ENCODE data around the gene FHIT. TPM values are rescaled to one million over a fixed set of nuclear protein-coding genes. Genes with fewer than 3 reads are reported as not detected.

Gene FHIT
- polyA plus RNA-seq, 1 experiment = 0.11 TPM

DNA sequence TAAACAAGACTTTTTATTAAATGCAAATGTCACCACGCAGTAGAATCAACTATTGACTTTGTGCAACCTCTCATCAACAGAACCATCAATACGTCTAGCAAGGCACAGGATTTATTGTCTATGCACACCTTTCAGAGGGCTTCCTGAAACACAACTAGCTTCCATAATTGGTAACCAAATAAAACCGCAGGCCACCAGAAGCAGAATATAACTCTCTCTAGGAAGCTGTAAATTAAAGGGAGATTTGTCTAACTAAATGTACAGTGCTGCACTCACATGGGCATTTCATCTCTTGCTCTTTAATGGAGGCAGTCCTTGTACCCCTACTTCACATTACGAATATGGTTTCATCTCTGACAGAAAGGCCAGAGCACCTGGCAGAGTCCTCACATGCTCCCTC, 93.0 kb downstream of the FHIT start:
- TF ChIP-seq, protein P1, sequence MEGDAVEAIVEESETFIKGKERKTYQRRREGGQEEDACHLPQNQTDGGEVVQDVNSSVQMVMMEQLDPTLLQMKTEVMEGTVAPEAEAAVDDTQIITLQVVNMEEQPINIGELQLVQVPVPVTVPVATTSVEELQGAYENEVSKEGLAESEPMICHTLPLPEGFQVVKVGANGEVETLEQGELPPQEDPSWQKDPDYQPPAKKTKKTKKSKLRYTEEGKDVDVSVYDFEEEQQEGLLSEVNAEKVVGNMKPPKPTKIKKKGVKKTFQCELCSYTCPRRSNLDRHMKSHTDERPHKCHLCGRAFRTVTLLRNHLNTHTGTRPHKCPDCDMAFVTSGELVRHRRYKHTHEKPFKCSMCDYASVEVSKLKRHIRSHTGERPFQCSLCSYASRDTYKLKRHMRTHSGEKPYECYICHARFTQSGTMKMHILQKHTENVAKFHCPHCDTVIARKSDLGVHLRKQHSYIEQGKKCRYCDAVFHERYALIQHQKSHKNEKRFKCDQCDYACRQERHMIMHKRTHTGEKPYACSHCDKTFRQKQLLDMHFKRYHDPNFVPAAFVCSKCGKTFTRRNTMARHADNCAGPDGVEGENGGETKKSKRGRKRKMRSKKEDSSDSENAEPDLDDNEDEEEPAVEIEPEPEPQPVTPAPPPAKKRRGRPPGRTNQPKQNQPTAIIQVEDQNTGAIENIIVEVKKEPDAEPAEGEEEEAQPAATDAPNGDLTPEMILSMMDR (IDR thresholded peaks at IDR 0.05; ENCODE audit: insufficient read depth, low read depth, low read length) = no peak
- Histone ChIP-seq H3K4me3 (ENCODE audit: low read depth, low read length) (no peak overlapping the region), H3K27me3 (ENCODE audit: control insufficient read depth, insufficient read depth, low read length) (no peaks in the 10 kb centered on the region), H3K36me3 (ENCODE audit: control insufficient read depth, insufficient read depth, low read length) (no peaks in the 10 kb centered on the region)
- ChIA-PET CTCF (no interaction called here), POLR2A (no interaction called here)
- no peak for DNase-seq (ENCODE audit: low read depth)

DNA sequence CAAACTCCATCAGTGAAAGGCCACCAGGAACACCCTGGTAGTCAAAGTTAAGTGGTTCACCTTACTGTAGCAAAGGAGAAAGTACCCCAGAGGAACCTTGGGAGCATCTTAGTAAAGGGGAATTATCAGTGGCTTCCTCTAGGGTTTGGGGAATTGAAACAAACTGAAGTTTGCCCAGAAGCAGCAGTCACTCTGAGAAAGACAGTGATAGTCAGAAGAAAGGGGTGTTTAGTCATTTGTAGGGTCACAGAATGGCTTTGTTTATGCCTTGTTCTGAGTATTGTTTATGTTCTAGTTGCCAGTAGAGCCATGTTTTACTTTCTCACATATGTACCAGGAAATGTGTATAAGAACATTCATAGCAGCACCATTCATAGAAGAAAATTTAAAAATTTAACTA, 93.8 kb downstream of the FHIT start:
- TF ChIP-seq, protein P1 (IDR thresholded peaks at IDR 0.05; ENCODE audit: insufficient read depth, low read depth, low read length) = no peak
- Histone ChIP-seq H3K27me3 (ENCODE audit: control insufficient read depth, insufficient read depth, low read length) (no peaks in the 10 kb centered on the region), H3K36me3 (ENCODE audit: control insufficient read depth, insufficient read depth, low read length) (no peaks in the 10 kb centered on the region), H3K4me3 (ENCODE audit: low read depth, low read length) (no peak overlapping the region)
- POLR2A ChIA-PET = no interaction called here
- no peak for DNase-seq (ENCODE audit: low read depth)
- CTCF ChIA-PET = no interaction called here

DNA sequence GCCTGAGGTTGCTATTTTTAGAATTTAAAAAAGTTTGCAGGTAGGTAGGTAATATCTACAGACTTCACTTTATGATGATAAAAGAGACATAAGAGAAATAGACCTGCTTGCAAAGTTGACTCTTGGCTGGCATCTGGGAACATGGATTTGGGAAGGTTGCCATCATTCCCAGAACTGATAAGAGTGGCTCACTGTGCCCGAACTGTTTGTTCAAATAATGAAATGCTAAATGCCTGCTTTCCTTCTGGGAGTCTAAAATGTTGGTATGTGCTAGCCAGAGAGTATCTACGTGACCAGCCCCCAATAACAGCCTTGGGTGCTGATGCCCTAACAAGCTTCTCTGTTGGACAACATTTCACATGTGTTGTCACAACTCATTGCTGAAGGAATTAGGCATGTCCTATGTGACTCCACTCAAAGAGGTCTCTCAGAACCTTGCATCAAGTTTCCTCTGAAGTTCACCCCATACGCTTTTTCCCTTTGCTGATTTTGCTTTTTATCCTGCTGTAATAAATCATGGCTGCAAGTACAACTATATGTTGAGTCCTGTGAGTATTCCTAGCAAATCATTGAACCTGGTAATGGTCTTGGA, 95.5 kb downstream of the FHIT start:
- Histone ChIP-seq H3K27me3 (ENCODE audit: control insufficient read depth, insufficient read depth, low read length) (no peaks in the 10 kb centered on the region), H3K36me3 (ENCODE audit: control insufficient read depth, insufficient read depth, low read length) (no peaks in the 10 kb centered on the region), H3K4me3 (ENCODE audit: low read depth, low read length) (no peak overlapping the region)
- CTCF ChIA-PET = no interaction called here
- TF ChIP-seq, protein P1 (IDR thresholded peaks at IDR 0.05; ENCODE audit: insufficient read depth, low read depth, low read length) = no peak
- POLR2A ChIA-PET = no interaction called here
- no peak for DNase-seq (ENCODE audit: low read depth)

DNA sequence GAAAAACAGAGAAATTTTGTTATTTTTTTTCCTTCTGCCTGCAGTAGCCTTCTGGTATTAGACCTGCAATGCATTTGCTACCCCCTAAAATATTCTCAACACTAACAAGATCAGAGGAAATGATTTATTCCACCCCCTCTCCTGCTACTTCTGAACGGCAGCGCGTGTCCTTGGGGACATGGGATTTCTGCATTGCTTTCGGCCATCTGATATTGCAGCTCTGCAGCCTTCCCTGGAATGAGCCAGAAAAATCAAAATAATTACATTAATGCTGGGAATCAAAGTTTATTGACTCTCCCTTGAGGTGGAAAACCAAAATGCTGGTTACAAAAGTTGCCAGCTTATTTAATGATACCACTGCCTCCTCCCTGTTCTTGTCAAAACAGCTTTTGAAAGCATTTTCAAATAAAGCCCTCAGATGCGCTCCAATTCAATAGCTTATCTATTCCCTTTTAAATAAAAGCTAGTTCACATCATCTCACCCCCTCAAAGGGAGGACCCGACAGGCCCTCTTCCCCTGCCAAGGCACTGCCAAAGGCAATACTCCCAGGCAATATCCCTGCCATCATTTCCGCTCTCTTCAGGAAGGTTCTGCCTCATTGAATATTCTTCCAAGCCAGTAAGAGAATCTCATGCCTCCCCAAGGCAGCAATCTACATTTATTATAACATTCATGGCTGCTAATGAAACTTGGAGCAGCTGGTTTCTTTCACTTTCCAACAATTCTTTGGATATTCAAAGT, 96.6 kb downstream of the FHIT start:
- TF ChIP-seq, protein P1 (IDR thresholded peaks at IDR 0.05; ENCODE audit: insufficient read depth, low read depth, low read length) = no peak
- H3K36me3 ChIP-seq (ENCODE audit: control insufficient read depth, insufficient read depth, low read length) = no peaks in the 10 kb centered on the region
- H3K27me3 ChIP-seq (ENCODE audit: control insufficient read depth, insufficient read depth, low read length) = no peaks in the 10 kb centered on the region
- ChIA-PET CTCF (no interaction called here), POLR2A (no interaction called here)
- no peak for DNase-seq (ENCODE audit: low read depth)
- no peak overlapping the region for H3K4me3 ChIP-seq (ENCODE audit: low read depth, low read length)

DNA sequence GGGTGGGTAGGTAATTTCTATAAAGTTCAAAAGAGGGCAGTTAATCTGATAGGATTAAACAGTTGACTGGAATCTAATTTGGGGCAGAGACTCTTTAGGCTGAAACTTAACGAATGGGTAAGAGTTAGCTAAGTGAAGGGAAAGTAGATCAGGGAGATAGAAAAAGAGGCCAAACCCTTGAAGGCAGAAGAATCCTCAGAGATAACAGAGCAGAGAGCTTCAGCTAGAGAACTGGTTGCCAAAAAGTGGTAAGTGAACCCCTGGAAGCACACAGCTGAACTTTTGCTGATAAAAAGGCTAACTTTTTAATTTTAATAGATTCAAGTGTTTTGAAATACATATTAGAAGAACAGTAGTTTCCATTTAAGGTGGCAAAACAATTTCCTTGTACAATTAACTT, 99.2 kb downstream of the FHIT start:
- no peak for DNase-seq (ENCODE audit: low read depth)
- no peak overlapping the region for H3K4me3 ChIP-seq (ENCODE audit: low read depth, low read length)
- no peaks in the 10 kb centered on the region for H3K27me3 ChIP-seq (ENCODE audit: control insufficient read depth, insufficient read depth, low read length)
- CTCF ChIA-PET = no interaction called here
- POLR2A ChIA-PET = no interaction called here
- no peaks in the 10 kb centered on the region for H3K36me3 ChIP-seq (ENCODE audit: control insufficient read depth, insufficient read depth, low read length)
- TF ChIP-seq, protein P1 (IDR thresholded peaks at IDR 0.05; ENCODE audit: insufficient read depth, low read depth, low read length) = no peak

Data from BJ (cell line).